ENCODE data around the gene PCDHGA2.
"Not testable (repeated sequence)": the region's sequence is repeated elsewhere in the genome, so short reads cannot be mapped to it uniquely, and the experiment has no call there.

PCDHGA2 gene

DNA sequence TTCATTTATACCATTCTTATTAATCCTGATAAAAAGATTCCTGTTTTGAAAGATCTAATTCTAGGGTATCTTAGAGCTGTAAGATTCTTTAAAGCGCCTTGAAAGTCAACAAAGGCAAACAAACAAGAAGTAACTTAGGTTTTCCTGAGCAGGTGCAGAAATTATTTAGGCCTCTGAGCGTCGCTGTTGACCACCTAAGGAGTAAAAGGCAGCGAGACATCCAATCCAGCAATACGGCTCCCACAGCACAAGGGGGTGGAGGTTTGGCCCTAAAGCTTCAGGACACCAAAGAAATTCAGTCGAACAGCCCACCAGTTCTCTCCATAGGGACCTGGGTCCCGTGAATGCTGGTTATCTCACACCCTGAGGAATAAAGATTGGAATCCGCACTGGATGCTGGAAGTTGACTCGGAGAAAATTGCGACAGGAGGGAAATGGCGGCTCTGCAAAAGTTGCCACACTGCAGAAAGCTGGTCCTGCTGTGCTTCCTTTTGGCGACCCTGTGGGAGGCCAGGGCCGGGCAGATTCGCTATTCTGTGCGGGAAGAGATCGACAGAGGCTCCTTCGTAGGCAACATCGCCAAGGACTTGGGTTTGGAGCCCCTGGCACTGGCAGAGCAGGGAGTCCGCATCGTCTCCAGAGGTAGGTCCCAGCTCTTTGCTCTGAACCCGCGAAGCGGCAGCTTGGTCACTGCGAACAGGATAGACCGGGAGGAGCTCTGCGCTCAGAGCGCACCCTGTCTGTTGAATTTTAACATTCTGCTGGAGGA, at the start of gene PCDHGA2:
TSS of gene PCDHGA2 (plus strand) at position 223 of the 769 bp plus-strand sequence.
- no peak for DNase-seq (ENCODE audit: low read depth in 2 of 3, low spot score in 2 of 3)

DNA sequence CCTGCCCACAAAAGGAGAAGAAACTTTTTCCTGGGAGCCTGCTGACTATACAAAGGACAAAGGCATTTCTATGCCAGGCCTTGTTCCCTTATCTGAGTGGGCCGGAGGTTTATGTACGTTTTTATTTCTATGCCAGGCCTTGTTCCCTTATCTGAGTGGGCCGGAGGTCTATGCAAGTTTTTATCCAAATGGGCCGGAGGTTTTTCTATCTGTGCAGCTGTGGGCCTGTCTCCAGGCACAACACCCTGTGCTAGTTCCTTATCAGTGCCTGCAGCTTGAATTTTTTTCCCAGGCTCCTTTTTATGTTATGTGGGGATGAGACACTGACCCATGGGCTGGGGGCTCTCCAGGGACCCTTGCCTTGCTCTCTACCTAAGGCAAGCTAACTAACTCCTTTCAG, 40.2 kb upstream of the PCDHGA2 start:
- no peak for DNase-seq (ENCODE audit: low read depth in 2 of 3, low spot score in 2 of 3)

DNA sequence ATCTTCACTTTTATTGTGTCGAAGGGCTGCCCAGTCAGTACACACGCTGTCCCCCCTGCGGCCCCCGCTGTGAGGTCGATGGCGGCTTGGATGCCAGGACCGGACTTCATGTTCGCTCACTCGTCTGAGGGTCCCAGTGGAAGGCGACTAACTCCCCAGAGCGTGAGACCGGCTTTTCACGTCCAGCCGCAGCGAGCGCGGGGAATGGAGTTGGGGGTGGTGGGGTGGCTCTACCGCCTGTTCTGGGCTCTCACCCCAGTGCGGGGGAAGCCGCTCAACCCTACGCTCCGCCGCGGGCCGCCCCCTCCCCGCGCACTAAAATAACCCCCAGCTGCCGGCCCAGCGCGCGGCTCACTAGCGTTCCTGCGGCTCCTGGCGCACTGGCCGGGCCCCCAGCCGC, 34.8 kb upstream of the PCDHGA2 start, which contains the start of gene SLC25A2:
TSS of gene SLC25A2 (minus strand) at position 294 of the 400 bp plus-strand sequence. CDS start at position 110, 184 bp downstream.
- no peak for DNase-seq (ENCODE audit: low read depth in 2 of 3, low spot score in 2 of 3)

DNA sequence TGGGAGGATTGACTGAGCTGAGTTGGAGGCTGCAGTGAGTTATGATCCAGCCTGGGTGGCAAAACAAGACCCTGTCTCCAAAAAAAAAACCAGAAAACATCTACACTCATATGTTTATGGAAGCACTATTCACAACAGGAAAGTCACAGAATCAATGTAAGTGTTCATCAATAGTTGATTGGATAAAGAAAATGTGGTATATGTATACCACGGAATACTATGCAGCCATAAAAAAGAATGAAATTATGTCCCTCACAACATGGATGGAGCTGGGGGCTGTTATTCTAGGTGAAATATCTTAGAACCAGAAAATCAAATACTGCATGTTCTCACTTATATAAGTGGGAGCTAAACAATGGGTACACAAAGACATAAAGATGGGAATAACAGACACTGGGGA, 31.9 kb upstream of the PCDHGA2 start:
- DNase-seq (ENCODE audit: low read depth in 2 of 3, low spot score in 2 of 3) = no peak

DNA sequence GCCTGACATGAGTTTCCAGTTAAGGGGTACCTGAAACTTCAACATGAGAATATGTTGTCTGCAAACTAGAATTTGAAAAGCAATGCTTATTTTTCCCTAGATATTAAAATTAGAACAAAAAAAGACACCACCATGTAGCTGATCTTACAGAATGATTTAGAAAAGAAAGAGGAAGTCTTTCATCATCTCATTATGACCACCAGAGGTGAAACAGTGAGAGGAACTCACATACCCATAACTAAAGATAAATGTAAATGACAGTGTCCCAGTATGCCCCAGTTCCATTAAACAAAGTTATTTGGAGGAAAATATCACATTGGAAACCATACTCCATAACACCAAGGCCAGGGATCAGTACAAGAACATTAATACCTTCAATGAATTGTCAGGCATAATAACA, 24.8 kb upstream of the PCDHGA2 start:
- no peak for DNase-seq (ENCODE audit: low read depth in 2 of 3, low spot score in 2 of 3)

DNA sequence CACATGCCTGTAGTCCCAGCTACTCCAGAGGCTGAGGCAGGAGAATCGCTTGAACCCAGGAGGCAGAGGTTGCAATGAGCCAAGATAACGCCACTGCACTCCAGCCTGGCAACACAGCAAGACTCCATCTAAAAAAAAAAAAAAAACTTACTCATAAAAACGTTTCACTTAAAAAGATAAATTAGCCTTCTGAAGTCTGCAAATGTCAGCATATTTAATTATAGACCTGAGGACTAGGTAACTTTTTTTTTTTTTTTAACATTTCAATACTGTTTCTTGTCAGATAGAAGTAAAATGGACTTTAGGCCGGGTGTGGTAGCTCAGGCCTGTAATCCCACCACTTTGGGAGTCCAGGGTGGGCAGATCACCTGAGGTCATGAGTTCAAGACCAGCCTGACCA, 21.6 kb upstream of the PCDHGA2 start:
- DNase-seq (ENCODE audit: low read depth in 2 of 3, low spot score in 2 of 3) = not testable (repeated sequence)

DNA sequence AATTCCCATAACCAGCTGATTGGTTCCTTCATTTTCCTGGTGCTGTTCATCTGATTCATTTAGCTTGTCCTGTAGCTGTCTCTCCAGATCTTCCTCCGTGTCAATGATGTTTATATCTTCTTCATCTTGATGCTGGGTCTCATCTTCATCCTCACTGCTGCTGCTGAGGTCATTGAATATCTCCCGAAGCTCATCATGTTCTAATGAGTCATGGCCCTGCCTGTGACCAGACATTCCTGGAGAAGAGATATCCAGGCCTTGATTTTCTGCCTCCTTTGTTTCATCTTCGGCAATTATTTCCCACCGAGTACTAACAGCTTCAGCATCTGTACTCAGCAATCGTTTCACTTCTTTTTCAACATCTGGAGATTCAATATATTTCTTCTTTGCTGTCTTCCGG, 19.4 kb upstream of the PCDHGA2 start:
- no peak for DNase-seq (ENCODE audit: low read depth in 2 of 3, low spot score in 2 of 3)

DNA sequence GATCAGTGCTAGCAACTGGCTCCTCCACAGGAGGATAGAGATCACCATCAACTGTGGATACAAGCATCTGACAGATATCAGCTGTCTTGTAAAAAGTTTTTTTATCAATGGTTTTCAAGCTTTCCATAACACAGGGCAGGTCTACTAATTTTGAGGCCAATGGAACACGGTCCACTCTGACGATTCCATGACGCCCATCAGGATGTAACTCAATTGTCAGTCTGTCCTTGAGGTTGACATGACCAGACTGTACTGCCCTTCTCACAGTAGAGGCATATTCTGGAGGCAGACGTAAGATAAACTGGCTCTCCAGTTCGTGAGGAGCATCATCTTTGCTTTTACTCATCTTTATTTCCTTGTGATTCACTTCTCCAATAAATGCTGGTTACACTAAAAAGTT, 18.9 kb upstream of the PCDHGA2 start:
- DNase-seq (ENCODE audit: low read depth in 2 of 3, low spot score in 2 of 3) = no peak

DNA sequence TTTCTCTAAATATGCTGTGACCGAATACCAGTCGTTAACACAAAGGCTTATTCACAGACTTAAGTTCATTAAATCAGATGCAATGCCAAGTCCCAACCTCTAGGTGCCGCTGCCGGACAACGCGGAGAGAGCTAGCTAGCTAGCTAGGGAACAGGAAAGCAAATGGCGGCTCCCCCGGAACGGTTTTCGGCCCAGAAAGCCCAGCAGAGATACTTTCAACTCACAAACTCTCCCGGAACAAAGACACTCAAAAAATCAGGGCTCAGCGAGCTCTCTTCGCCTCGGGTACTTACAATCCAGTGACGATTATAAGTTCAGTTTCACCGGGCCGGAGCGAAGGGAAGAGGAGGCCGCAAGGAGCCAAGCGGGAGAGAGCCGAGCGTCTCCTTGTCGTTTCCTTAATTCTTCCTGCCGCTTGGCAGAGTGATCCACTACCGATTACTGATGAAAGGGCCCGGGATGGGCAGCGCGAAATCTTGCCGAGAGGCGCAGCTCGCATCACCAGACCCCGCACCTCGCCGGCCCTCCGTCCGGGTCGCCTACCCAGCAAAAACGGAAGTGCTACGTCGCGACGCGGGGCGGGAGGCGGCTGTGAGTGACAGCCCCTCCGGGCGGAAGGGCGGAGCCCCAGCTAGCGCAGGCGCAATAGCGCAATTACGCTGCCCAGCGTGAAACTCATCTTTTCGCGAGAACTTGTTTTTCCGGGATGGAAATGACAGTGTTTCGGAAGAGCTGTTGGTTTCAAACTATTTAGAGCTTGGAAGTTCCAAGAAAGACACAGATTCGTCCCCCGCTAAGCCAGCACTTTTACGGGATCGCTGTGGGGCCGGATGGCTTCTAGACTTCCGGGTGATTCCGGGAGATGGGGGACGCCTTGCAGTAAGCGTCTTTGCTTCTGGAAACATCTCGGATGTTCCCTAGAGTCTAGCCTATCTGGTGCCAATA, 18.1 kb upstream of the PCDHGA2 start, which contains the start of gene TAF7:
TSS of gene TAF7 (minus strand) at position 560 of the 945 bp plus-strand sequence. CDS start 740 bp downstream, outside the sequence.
- DNase-seq (ENCODE audit: low read depth in 2 of 3, low spot score in 2 of 3) = peak; percentile 79 to 81 (median 80)

DNA sequence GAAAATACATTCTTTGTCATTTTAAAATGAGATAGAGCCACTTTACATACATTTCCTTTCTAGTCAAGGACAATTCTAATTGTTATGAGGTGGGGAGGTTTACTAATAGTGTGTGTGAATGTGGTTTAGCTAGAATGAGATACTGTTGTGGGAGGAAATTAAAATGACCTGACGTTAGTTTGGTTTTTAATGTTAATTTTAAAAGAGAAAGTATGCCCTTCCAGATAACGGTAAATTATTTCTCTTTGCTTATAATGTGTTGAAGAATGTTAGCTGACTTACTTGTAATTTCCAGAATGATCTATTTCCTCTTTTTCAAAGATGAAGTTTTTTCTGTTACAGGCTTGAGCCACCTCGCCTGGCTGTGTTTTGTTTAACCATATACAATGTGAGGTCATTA, 16.3 kb upstream of the PCDHGA2 start:
- DNase-seq (ENCODE audit: low read depth in 2 of 3, low spot score in 2 of 3) = no peak

DNA sequence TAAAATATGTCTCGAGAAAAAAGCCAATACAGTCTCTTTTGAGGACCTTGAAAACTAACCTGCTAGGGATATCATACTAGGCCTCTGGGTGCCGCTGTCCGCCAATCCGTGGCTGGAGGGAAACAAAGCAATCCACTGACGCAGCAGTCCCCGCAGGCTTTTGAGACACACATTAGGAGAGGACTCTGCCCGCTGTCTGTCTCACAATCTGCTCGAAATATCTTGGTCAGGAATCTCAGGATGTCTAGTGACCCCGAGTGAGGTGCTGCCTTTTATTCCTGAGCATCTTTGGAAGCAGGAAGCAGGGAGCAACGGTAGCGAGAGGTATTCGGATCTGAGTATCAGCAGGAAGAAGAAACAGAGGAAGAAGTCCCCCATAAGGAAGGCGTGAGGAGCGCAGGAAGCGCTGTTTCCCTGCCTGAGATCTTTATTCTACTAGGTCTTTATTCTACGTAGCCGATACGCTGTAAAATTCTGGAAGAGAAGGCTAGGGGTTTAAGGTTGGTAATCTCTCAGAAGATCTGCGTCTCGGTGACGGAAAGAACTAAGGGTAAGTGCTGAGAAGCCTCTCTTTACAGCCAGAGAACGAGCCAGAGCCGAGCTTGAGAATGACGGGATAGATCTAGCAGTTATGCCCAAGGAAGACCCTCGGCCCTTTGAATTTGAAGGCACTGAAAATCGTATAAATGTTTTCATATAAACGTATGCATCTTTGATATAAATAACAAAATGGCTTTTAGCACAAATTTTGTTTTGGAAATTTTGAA, 12.3 kb upstream of the PCDHGA2 start:
- peak in 1 of 3 experiments; percentile 13 for DNase-seq (ENCODE audit: low read depth in 2 of 3, low spot score in 2 of 3)

DNA sequence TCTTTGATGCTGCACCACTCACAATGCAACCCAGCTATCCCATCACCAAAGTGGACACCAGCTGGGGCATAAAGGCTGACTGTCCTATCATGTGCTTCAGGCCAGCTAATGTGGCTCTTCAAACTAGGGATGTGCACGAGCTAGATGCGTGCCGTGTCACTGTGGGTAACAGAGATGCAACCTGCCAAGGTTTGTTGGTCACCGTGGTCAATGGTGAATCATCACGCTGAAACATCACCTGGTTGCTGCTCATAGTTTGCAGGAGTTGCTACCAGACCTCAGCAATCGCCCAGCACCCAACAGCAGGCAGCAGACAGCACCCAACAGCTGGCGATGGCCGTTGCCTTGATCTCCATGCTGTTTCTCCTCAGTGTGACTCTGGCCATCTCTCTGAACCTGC, 10.3 kb upstream of the PCDHGA2 start:
- no peak for DNase-seq (ENCODE audit: low read depth in 2 of 3, low spot score in 2 of 3)

DNA sequence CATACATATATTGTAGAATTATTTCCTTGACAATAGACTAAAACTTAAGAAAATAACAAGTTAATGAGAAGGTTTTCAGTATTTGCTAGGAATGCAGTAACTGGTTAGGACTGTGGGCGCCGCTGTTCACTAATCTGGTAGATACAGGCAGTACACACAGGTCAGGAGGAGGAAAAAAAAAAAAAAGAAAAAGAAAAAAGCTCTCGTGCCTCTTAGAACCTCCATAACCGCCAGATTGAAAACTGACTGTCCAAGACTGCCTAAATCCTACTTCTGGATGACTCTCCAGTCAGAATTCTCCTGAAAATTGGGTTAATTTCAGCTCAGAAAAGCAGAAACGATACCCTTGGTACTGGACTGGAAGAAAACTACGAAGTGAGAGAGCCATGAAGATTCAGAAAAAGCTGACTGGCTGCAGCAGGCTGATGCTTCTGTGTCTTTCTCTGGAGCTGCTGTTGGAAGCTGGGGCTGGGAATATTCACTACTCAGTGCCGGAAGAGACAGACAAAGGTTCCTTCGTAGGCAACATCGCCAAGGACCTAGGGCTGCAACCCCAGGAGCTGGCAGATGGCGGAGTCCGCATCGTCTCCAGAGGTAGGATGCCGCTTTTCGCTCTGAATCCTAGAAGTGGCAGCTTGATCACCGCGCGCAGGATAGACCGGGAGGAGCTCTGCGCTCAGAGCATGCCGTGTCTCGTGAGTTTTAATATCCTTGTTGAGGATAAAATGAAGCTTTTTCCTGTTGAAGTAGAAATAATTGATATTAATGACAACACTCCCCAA, 8.1 kb upstream of the PCDHGA2 start, which contains the start of gene PCDHGA1:
TSS of gene PCDHGA1 (plus strand) at position 216 of the 782 bp plus-strand sequence.
- no peak for DNase-seq (ENCODE audit: low read depth in 2 of 3, low spot score in 2 of 3)

DNA sequence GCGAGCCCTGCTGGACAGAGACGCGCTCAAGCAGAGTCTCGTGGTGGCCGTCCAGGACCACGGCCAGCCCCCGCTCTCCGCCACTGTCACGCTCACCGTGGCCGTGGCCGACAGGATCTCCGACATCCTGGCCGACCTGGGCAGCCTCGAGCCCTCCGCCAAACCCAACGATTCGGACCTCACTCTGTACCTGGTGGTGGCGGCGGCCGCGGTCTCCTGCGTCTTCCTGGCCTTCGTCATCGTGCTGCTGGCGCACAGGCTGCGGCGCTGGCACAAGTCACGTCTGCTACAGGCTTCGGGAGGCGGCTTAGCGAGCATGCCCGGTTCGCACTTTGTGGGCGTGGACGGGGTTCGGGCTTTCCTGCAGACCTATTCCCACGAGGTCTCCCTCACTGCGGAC, 6.0 kb upstream of the PCDHGA2 start:
- not testable (repeated sequence) for DNase-seq (ENCODE audit: low read depth in 2 of 3, low spot score in 2 of 3)

DNA sequence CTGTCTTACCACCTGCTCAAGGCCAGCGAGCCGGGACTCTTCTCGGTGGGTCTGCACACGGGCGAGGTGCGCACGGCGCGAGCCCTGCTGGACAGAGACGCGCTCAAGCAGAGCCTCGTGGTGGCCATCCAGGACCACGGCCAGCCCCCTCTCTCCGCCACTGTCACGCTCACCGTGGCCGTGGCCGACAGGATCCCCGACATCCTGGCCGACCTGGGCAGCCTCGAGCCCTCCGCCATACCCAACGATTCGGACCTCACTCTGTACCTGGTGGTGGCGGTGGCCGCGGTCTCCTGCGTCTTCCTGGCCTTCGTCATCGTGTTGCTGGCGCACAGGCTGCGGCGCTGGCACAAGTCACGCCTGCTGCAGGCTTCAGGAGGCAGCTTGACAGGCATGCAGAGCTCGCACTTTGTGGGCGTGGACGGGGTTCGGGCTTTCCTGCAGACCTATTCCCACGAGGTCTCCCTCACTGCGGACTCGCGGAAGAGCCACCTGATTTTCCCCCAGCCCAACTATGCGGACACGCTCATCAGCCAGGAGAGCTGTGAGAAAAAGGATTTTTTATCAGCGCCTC, 2.3 kb downstream of the PCDHGA2 start:
- DNase-seq (ENCODE audit: low read depth in 2 of 3, low spot score in 2 of 3) = not testable (repeated sequence)

DNA sequence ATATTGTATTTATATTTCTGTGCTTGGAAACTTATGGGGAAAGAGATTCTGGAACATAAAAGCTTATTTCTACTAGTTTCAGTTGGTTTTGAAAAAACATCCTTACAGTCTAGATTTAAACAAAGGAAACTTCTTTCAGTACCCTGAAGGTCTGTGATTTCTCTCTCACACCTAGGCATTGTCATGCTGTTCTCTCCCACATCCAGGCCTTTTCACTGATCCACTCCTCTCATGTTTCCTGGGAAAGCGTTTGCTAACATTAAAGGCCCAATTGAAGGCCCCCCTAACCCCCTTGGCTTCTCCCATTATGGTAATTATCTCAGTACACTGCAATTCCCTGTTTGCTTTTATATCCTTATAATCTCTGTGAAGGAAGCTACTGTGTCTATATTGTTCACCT, 4.2 kb downstream of the PCDHGA2 start:
- no peak for DNase-seq (ENCODE audit: low read depth in 2 of 3, low spot score in 2 of 3)

DNA sequence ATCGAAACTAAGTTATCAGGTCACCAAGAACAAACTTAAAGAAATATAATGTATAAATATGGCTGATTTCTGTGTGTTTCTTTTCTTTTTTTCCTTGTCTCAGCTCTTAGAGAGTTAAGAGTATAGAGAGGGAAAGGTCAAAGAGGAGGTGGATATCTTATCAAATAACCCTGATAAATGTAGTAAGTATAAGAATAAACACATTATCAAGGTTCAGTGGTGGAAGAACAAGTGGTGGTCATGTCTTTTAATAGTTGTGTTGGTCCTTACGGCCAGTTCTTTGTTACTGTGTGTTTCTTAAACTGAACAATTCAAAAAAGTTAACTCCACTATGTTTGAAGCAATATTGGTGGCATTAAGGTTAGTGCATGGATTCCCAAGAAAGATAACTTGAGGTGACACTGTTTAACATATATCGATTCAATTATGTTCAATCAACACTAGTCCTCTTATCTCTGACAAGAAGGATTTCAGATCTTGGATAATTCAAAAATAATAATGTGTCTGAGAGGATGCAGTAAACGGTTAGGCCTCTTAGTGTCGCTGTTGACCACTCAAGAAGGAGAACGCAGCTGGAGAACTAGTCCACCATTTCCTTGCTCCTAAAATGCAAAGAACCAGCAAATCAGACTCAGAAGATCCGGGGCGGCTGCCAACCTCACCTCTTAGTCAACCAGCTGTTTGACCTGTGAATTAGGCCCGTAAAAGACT, 4.8 kb downstream of the PCDHGA2 start, which contains the start of gene PCDHGA3:
TSS of gene PCDHGA3 (plus strand) at position 588 of the 711 bp plus-strand sequence. CDS start 205 bp downstream, outside the sequence.
- DNase-seq (ENCODE audit: low read depth in 2 of 3, low spot score in 2 of 3) = no peak

DNA sequence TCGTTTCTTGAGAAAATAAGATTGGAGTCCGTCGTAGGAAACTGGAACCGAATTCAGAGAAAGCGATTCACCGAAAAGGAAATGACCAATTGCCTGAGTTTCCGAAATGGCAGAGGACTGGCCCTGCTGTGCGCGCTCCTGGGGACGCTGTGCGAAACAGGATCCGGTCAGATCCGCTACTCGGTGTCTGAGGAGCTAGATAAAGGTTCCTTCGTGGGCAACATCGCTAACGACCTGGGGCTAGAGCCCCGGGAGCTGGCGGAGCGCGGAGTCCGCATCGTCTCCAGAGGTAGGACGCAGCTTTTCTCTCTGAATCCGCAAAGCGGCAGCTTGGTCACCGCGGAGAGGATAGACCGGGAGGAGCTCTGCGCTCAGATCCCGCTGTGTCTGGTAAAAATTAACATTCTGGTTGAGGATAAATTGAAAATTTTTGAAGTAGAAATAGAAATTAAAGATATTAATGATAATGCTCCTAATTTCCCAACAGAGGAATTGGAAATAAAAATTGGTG, 5.4 kb downstream of the PCDHGA2 start:
- DNase-seq (ENCODE audit: low read depth in 2 of 3, low spot score in 2 of 3) = no peak

DNA sequence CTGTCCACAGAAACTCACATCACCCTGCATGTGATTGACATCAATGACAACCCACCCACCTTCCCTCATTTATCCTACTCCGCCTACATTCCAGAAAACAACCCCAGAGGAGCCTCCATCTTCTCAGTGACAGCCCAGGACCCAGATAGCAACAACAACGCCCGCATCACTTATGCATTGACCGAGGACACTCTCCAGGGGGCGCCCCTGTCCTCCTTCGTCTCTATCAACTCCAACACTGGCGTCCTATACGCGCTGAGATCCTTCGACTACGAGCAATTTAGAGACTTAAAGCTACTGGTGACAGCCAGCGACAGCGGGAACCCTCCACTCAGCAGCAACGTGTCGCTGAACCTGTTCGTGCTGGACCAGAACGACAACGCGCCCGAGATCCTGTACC, 6.8 kb downstream of the PCDHGA2 start:
- no peak for DNase-seq (ENCODE audit: low read depth in 2 of 3, low spot score in 2 of 3)
